Activated CD4-positive, alpha-beta T cell treated with anti-CD3 and anti-CD28 coated beads, Interleukin-2, Interleukin-6, amounts not matched to agents 100 ng/mL and 50 ng/mL, durations not matched to agents 16 hours and 8 hours (primary cell): Measurements from ENCODE around the gene PCDHB4.
"Not testable (repeated sequence)": the region's sequence is repeated elsewhere in the genome, so short reads cannot be mapped to it uniquely, and the experiment has no call there.

Source experiments
- DNase-seq: peaks from one replicate; pipeline ENCODE4 v3.0.0-alpha.2; 2020

PCDHB4 gene

GRCh38 chr5:141121563-141121962 lies at the start of gene PCDHB4:
Gene PCDHB4, plus strand, starts transcription at chr5:141121818. Its CDS starts 181 bp downstream, at chr5:141121999.
- no peak for DNase-seq

GRCh38 chr5:141077826-141078225 lies 43.8 kb upstream of the PCDHB4 start:
- no peak for DNase-seq

GRCh38 chr5:141082228-141082627 lies 39.4 kb upstream of the PCDHB4 start:
- no peak for DNase-seq

- peak; percentile 51 for DNase-seq
Observed at GRCh38 chr5:141084487-141084989, 37.1 kb upstream of the PCDHB4 start.

- no peak for DNase-seq
Observed at GRCh38 chr5:141094481-141095262, 26.9 kb upstream of the PCDHB4 start, which contains the start of gene PCDHB2. Gene PCDHB2, plus strand, starts transcription at chr5:141094615. Its CDS starts 176 bp downstream, at chr5:141094791.

- DNase-seq: no peak
Observed at GRCh38 chr5:141095263-141095641, 26.4 kb upstream of the PCDHB4 start.

- not testable (repeated sequence) for DNase-seq
Observed at GRCh38 chr5:141096181-141096580, 25.4 kb upstream of the PCDHB4 start.

- DNase-seq: not testable (repeated sequence)
Observed at GRCh38 chr5:141096586-141096985, 25.0 kb upstream of the PCDHB4 start.

- DNase-seq: peak; percentile 44
Observed at GRCh38 chr5:141100243-141100805, 21.3 kb upstream of the PCDHB4 start, which contains the start of gene PCDHB3. Gene PCDHB3, plus strand, starts transcription at chr5:141100473. Its CDS starts 177 bp downstream, at chr5:141100650.

- no peak for DNase-seq
Observed at GRCh38 chr5:141101059-141101458, 20.6 kb upstream of the PCDHB4 start.

GRCh38 chr5:141102070-141102469 lies 19.5 kb upstream of the PCDHB4 start:
- not testable (repeated sequence) for DNase-seq

- DNase-seq: not testable (repeated sequence)
Observed at GRCh38 chr5:141102471-141102870, 19.1 kb upstream of the PCDHB4 start.

- DNase-seq: no peak
Observed at GRCh38 chr5:141105350-141105749, 16.3 kb upstream of the PCDHB4 start.

- no peak for DNase-seq
Observed at GRCh38 chr5:141119250-141119649, 2.4 kb upstream of the PCDHB4 start.

GRCh38 chr5:141121985-141122384 lies 367 bp downstream of the PCDHB4 start:
- no peak for DNase-seq

- DNase-seq: not testable (repeated sequence)
Observed at GRCh38 chr5:141123396-141124135, 1.9 kb downstream of the PCDHB4 start.

GRCh38 chr5:141127305-141127704 lies 5.7 kb downstream of the PCDHB4 start:
- no peak for DNase-seq

GRCh38 chr5:141135030-141135717 lies 13.6 kb downstream of the PCDHB4 start, which contains the start of gene PCDHB5:
Gene PCDHB5, plus strand, starts transcription at chr5:141135206. Its CDS starts 229 bp downstream, at chr5:141135435.
- peak; percentile 11 for DNase-seq

GRCh38 chr5:141135718-141136266 lies 14.2 kb downstream of the PCDHB4 start:
- DNase-seq: no peak

- DNase-seq: not testable (repeated sequence)
Observed at GRCh38 chr5:141137346-141137745, 15.7 kb downstream of the PCDHB4 start.

- DNase-seq: peak; percentile 1
Observed at GRCh38 chr5:141149812-141150211, 28.2 kb downstream of the PCDHB4 start, which contains the start of gene PCDHB6. Gene PCDHB6, plus strand, starts transcription at chr5:141150057. Its CDS starts 201 bp downstream, at chr5:141150258.
